A549 (cell line): Measurements from ENCODE around the gene DCLK3. TPM values are rescaled to one million over a fixed set of nuclear protein-coding genes. Genes with fewer than 3 reads are reported as not detected.
A peak's percentile ranks its signal among the peaks of the same experiment; 100 is the strongest.

Experiments used
- ATAC-seq, 2 experiments: fragments of 200-7000 bp in 1 of 2; fragments of >200 bp in 1 of 2; cut with Nextera tagmentation in 1 of 2; cut with Tn5 transposase in 1 of 2; 3 replicates each; pipeline versions ENCODE4 v1.8.0 to v1.9.1; 2018 to 2020; ENCODE audit warnings: mild to moderate bottlenecking in 1 of 2, moderate library complexity in 1 of 2
- CTCF ChIA-PET: fragments of 300-600 bp; sonication (Branson Sonifier 250); formaldehyde crosslinking; extraction: SDS; loops from one replicate; lab custom pipeline; 2021; ENCODE audit warnings: antibody characterized with exemption, inconsistent platforms; lab: Yijun Ruan, JAX
- POLR2A ChIA-PET: fragments of 350-600 bp; formaldehyde crosslinking; extraction: SDS; loops from one replicate; lab custom pipeline; 2021; ENCODE audit warnings: antibody characterized with exemption, inconsistent platforms; lab: Yijun Ruan, JAX
- DNase-seq, 2 experiments: peaks; one replicate each; pipeline versions ENCODE4 v3.0.0 to v3.0.0-alpha.2; 2011 to 2016; ENCODE audit warnings: low read depth in 1 of 2, low spot score in 1 of 2
- FAIRE-seq: peaks from 2 replicates; lab custom pipeline; 2011; peaks lifted over from hg19 to GRCh38; lab: Jason Lieb, UNC
- H3K27ac ChIP-seq, 2 experiments: fragments of >200 bp; sonication (Bioruptor Twin); formaldehyde crosslinking; 3 replicates each; pipeline ENCODE4 v1.5.1; 2016 to 2017
- H3K4me1 ChIP-seq: fragments of >200 bp; sonication (Bioruptor Twin); formaldehyde crosslinking; 3 replicates; pipeline ENCODE4 v1.6.1; 2016
- H3K4me2 ChIP-seq: fragments of >200 bp; sonication (Bioruptor Twin); formaldehyde crosslinking; 3 replicates; pipeline ENCODE4 v1.6.1; 2016
- H3K4me3 ChIP-seq: fragments of >200 bp; sonication (Bioruptor Twin); formaldehyde crosslinking; 3 replicates; pipeline ENCODE4 v1.5.1; 2016
- H3K9me3 ChIP-seq: fragments of >200 bp; sonication (Bioruptor Twin); formaldehyde crosslinking; 3 replicates; pipeline ENCODE4 v1.6.1; 2016
- CHD2 ChIP-seq: fragments of 150-350 bp; IDR thresholded peaks from 2 replicates; pipeline ENCODE4 v1.6.1; 2014; ENCODE audit warnings: low read length; ENCODE audit not compliant: partially characterized antibody
- EHF ChIP-seq: fragments of 250-450 bp; sonication (Bioruptor Pico); IDR thresholded peaks from 2 replicates; pipeline ENCODE4 v1.5.0; 2020; ENCODE audit warnings: mild to moderate bottlenecking
- NR3C1 ChIP-seq: fragments of >200 bp; sonication (Bioruptor Twin); formaldehyde crosslinking; IDR thresholded peaks from 3 replicates; pipeline ENCODE4 v1.6.1; 2017
- RFX5 ChIP-seq: fragments of 450-650 bp; IDR thresholded peaks from 2 replicates; pipeline ENCODE4 v1.7.1; 2014; ENCODE audit warnings: antibody characterized with exemption, mild to moderate bottlenecking, moderate library complexity
- RNF2 ChIP-seq: fragments of 200-600 bp; sonication (generic); IDR thresholded peaks from 2 replicates; pipeline ENCODE4 v1.6.1; 2016; ENCODE audit warnings: low read depth, mild to moderate bottlenecking, antibody characterized with exemption, moderate library complexity, borderline replicate concordance
- ZFP36 ChIP-seq: fragments of 450-650 bp; IDR thresholded peaks from 2 replicates; pipeline ENCODE4 v1.6.1; 2014; ENCODE audit warnings: borderline replicate concordance; ENCODE audit not compliant: partially characterized antibody
- WGBS: methylation state at CpG from one replicate; pipeline ENCODE4 v1.1.6; 2017; ENCODE audit errors: missing lambda C conversion rate; 5-methylcytosine and 5-hydroxymethylcytosine counted together
- polyA plus RNA-seq, 4 experiments: library from polyadenylated mRNA; depleted of rRNA in 3 of 4; stranded (reverse); fragments of >200 nt; fragmentation: RNase III in 1 of 4; extraction: RNeasy Plus Mini Kit Qiagen cat#74134 plus additional on column Dnase treatment in 1 of 4; gene quantifications; 2 replicates in 3 of 4; 3 replicates in 1 of 4; pipeline ENCODE4 v1.2.3, GENCODE V29; 2011 to 2017
- TF ChIP-seq, protein P1 (sequence below): IDR thresholded peaks from 2 replicates; pipeline ENCODE4 v1.6.1; 2012
- TF ChIP-seq, protein P2 (sequence below): fragments of >200 bp; sonication (Bioruptor Twin); formaldehyde crosslinking; IDR thresholded peaks from 2 replicates; pipeline ENCODE4 v1.6.1; 2016
- TF ChIP-seq, protein P3 (sequence below): fragments of >200 bp; sonication (Bioruptor Twin); formaldehyde crosslinking; IDR thresholded peaks from 3 replicates; pipeline ENCODE4 v1.6.1; 2016

The DCLK3 gene
- polyA plus RNA-seq, 2 of the 4 experiments (the other 2 are of a cell fraction), result not detected

DNA sequence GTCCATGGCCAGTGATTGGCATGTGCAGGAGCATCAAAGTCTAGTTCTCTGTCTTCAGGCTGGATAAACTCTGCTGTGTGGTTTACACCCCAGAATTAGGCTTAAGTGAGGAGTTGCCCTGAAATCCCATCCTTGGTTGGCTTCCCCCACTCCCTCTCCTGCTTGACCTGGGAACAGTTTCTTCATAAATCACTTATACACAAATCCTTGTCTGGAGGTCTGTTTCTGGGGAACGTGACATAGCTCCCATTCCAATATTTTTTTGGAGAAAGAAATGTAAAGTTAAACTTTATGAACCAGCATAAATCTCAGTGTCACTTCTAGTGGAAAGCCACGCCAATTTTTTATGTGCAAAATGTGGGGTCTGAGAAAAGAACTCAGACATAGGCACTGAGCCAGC lies 98.2 kb downstream of the DCLK3 start:
- H3K9me3 ChIP-seq, result no peaks in the 10 kb centered on the region
- CTCF ChIA-PET, result no interaction called here
- no peak overlapping the region for H3K4me2 ChIP-seq
- 30% methylated on average over 2 of the region's 2 CpGs for WGBS
- POLR2A ChIA-PET, result no interaction called here
- ATAC-seq (no peak), FAIRE-seq (no peak), DNase-seq (no peak)
- H3K27ac ChIP-seq, result peak overlapping the region in 1 of 2 experiments; percentile 13; a peak in 2 of 6 replicates
- peaks cover 9% of the 10 kb centered on the region; the same call in 2 of the 3 replicates for H3K4me1 ChIP-seq
- no peak overlapping the region for H3K4me3 ChIP-seq
- no peak for TF ChIP-seq EHF
- TF ChIP-seq CHD2, result no peak
- TF ChIP-seq, protein P1, sequence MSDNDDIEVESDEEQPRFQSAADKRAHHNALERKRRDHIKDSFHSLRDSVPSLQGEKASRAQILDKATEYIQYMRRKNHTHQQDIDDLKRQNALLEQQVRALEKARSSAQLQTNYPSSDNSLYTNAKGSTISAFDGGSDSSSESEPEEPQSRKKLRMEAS, result no peak
- TF ChIP-seq RNF2, result no peak
- no peak for TF ChIP-seq RFX5
- TF ChIP-seq NR3C1, result no peak

DNA sequence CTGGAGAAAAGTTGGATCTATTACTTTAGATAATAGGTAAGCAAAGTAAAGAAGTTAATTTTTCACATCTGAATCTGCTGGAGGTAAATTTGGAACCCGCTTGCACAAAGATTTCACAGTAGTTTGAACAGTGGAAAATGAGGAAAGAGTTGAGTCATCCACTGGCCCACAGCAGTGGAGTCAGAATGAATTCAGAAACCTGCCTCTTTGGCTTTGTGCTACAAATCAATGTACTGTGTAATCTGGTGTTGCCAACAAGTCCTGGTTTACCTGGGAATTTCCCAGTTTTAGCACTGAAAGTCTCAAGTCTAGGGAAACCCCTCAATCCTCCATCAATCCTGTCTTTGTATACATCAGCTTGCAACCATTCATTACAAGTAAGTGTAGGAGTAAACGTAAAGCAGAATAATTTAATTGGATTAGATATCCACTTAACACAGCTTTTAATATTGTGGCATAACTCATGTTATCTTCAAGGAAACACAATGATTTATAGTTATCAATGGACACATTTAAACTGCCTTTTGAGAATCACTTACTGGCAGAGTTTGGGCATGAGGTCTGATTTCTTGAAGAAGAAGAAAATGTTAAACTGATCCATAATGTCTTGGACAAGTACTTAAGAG lies 100.6 kb downstream of the DCLK3 start:
- FAIRE-seq (no peak), ATAC-seq (no peak), DNase-seq (no peak)
- WGBS, result 26% methylated on average over 2 of the region's 2 CpGs
- CTCF ChIA-PET, result interaction anchor here (1.4 kb wide), 1 partner anchor 698 kb away, joined by 3 read pairs; no protein-coding TSS in a partner anchor
- POLR2A ChIA-PET, result no interaction called here
- H3K9me3 ChIP-seq, result no peaks in the 10 kb centered on the region
- peak overlapping the region; percentile 36 for H3K4me2 ChIP-seq
- peaks cover 9% of the 10 kb centered on the region; the same call in 2 of the 3 replicates for H3K4me1 ChIP-seq
- no peak overlapping the region for H3K4me3 ChIP-seq
- H3K27ac ChIP-seq, result peak overlapping the region; percentile 45 to 54; a peak in 4 of 6 replicates
- TF ChIP-seq, protein P2, sequence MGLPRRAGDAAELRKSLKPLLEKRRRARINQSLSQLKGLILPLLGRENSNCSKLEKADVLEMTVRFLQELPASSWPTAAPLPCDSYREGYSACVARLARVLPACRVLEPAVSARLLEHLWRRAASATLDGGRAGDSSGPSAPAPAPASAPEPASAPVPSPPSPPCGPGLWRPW, result 0 out of 2 replicates have a peak, but pooled peaks have one; percentile 12
- TF ChIP-seq, protein P3, sequence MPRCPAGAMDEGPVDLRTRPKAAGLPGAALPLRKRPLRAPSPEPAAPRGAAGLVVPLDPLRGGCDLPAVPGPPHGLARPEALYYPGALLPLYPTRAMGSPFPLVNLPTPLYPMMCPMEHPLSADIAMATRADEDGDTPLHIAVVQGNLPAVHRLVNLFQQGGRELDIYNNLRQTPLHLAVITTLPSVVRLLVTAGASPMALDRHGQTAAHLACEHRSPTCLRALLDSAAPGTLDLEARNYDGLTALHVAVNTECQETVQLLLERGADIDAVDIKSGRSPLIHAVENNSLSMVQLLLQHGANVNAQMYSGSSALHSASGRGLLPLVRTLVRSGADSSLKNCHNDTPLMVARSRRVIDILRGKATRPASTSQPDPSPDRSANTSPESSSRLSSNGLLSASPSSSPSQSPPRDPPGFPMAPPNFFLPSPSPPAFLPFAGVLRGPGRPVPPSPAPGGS, result no peak
- TF ChIP-seq, all 56 proteins: peak for 1

DNA sequence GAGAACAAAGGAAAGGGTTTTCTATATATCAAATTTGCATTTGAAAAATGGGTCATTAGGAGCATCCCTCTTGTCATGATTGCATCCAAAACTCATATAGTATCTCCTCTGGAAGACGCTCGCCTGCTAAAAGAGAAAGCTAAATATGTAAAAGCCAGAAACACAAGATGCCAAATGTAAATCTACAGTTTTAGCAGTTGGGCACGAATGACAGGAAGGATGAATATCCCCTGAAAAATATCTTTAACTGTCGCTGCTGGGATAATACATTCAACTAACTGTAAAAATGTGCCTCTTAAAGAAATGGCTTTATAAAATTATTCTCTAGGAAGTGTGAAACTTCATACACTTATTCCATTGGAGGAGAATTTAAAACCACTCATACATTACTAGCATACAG lies 101.7 kb downstream of the DCLK3 start:
- WGBS, result 67% methylated on average over 4 of the region's 4 CpGs
- Histone ChIP-seq H3K4me2 (no peak overlapping the region), H3K27ac (no peak overlapping the region; a peak in 1 of 6 replicates), H3K9me3 (no peaks in the 10 kb centered on the region), H3K4me1 (peaks cover 9% of the 10 kb centered on the region; the same call in 2 of the 3 replicates), H3K4me3 (no peak overlapping the region)
- TF ChIP-seq ZFP36, result no peak
- FAIRE-seq (no peak), DNase-seq (no peak), ATAC-seq (no peak)
- ChIA-PET POLR2A (no interaction called here), CTCF (no interaction called here)

Other genes starting within 250 kb of the DCLK3 start
- gene TRANK1, start 180.5 kb upstream of the DCLK3 start, polyA plus RNA-seq (2011; rRNA removed), result 3.2 and 3.8 TPM in 2 replicates
- gene TRANK1, start 180.5 kb upstream of the DCLK3 start, polyA plus RNA-seq (2017; fragmentation: RNase III; extraction: RNeasy Plus Mini Kit Qiagen cat#74134 plus additional on column Dnase treatment), result 0.58 to 1.6 TPM (median 1.3 TPM) in 3 replicates
- gene EPM2AIP1, start 228.6 kb upstream of the DCLK3 start, polyA plus RNA-seq (2011; rRNA removed), result 9.9 and 15.7 TPM in 2 replicates
- gene EPM2AIP1, start 228.6 kb upstream of the DCLK3 start, polyA plus RNA-seq (2017; fragmentation: RNase III; extraction: RNeasy Plus Mini Kit Qiagen cat#74134 plus additional on column Dnase treatment), result 10.3 to 11.1 TPM (median 10.3 TPM) in 3 replicates
- gene MLH1, start 229.0 kb upstream of the DCLK3 start, polyA plus RNA-seq (2011; rRNA removed), result 70.2 and 73.1 TPM in 2 replicates
- 60.8 to 62.2 TPM (median 61.8 TPM) in 3 replicates for gene MLH1, start 229.0 kb upstream of the DCLK3 start, polyA plus RNA-seq (2017; fragmentation: RNase III; extraction: RNeasy Plus Mini Kit Qiagen cat#74134 plus additional on column Dnase treatment)